H9 (cell line): ENCODE results near the gene NPS. TPM values are rescaled to one million over a fixed set of nuclear protein-coding genes. Genes with fewer than 3 reads are reported as not detected.
A peak's percentile ranks its signal among the peaks of the same experiment; 100 is the strongest.

Experiments
- DNase-seq: peaks from one replicate; pipeline ENCODE4 v3.0.0-alpha.2; 2017
- H2AFZ ChIP-seq: one replicate; pipeline ENCODE4 v1.6.1; 2013; ENCODE audit warnings: mild to moderate bottlenecking, low read length, control low read depth, moderate library complexity
- H2AK5ac ChIP-seq: 2 replicates; pipeline ENCODE4 v1.6.1; 2013; ENCODE audit warnings: low read length, control low read depth, mixed read lengths; ENCODE audit not compliant: insufficient read length
- H2BK120ac ChIP-seq: one replicate; pipeline ENCODE4 v1.6.1; 2013; ENCODE audit warnings: low read depth, mild to moderate bottlenecking, low read length, control low read depth, inconsistent platforms; ENCODE audit not compliant: poor library complexity, severe bottlenecking
- H2BK12ac ChIP-seq: 2 replicates; pipeline ENCODE4 v1.6.1; 2013; ENCODE audit warnings: low read length, control low read depth, mixed read lengths, low read depth; ENCODE audit not compliant: insufficient read length
- H2BK15ac ChIP-seq: 2 replicates; pipeline ENCODE4 v1.6.1; 2013; ENCODE audit warnings: low read depth, low read length, control low read depth
- H2BK20ac ChIP-seq: one replicate; pipeline ENCODE4 v1.6.1; 2013; ENCODE audit warnings: low read depth, mild to moderate bottlenecking, low read length, control low read depth, inconsistent platforms; ENCODE audit not compliant: poor library complexity, severe bottlenecking
- H2BK5ac ChIP-seq: 2 replicates; pipeline ENCODE4 v1.6.1; 2013; ENCODE audit warnings: low read length, control low read depth, mixed read lengths; ENCODE audit not compliant: insufficient read length
- H3K14ac ChIP-seq: 2 replicates; pipeline ENCODE4 v1.6.1; 2013; ENCODE audit warnings: low read length, control low read depth; ENCODE audit not compliant: insufficient read depth
- H3K18ac ChIP-seq: 2 replicates; pipeline ENCODE4 v1.6.1; 2013; ENCODE audit warnings: low read depth, mild to moderate bottlenecking, mixed read lengths, low read length, control low read depth; ENCODE audit not compliant: insufficient read length
- H3K23ac ChIP-seq: 2 replicates; pipeline ENCODE4 v1.6.1; 2013; ENCODE audit warnings: low read length, control low read depth, mixed read lengths, low read depth; ENCODE audit not compliant: insufficient read length
- H3K23me2 ChIP-seq: 2 replicates; pipeline ENCODE4 v1.6.1; 2013; ENCODE audit warnings: low read depth, mild to moderate bottlenecking, mixed read lengths, low read length, control low read depth; ENCODE audit not compliant: insufficient read length, poor library complexity, severe bottlenecking
- H3K27ac ChIP-seq: 2 replicates; pipeline ENCODE4 v1.5.1; 2013; ENCODE audit warnings: low read length, control low read depth, mixed read lengths, low read depth; ENCODE audit not compliant: insufficient read length
- H3K27me3 ChIP-seq: 2 replicates; pipeline ENCODE4 v1.6.1; 2013; ENCODE audit warnings: low read length, control low read depth, inconsistent platforms; ENCODE audit not compliant: insufficient read depth
- H3K4ac ChIP-seq: 2 replicates; pipeline ENCODE4 v1.6.1; 2013; ENCODE audit warnings: low read depth, mild to moderate bottlenecking, control low read depth, inconsistent platforms, low read length, moderate library complexity
- H3K4me1 ChIP-seq: 2 replicates; pipeline ENCODE4 v1.6.1; 2013; ENCODE audit warnings: low read length, control low read depth, inconsistent platforms; ENCODE audit not compliant: insufficient read depth
- H3K4me2 ChIP-seq: 2 replicates; pipeline ENCODE4 v1.6.1; 2013; ENCODE audit warnings: low read length, control low read depth, mixed read lengths; ENCODE audit not compliant: insufficient read length, insufficient read depth
- H3K56ac ChIP-seq: 2 replicates; pipeline ENCODE4 v1.6.1; 2013; ENCODE audit warnings: low read depth, mild to moderate bottlenecking, mixed read lengths, low read length, control low read depth; ENCODE audit not compliant: insufficient read length
- H3K79me1 ChIP-seq: 2 replicates; pipeline ENCODE4 v1.6.1; 2013; ENCODE audit warnings: low read depth, mild to moderate bottlenecking, moderate library complexity, low read length, control low read depth, inconsistent platforms; ENCODE audit not compliant: insufficient read depth, poor library complexity, severe bottlenecking
- H3K79me2 ChIP-seq: 2 replicates; pipeline ENCODE4 v1.6.1; 2013; ENCODE audit warnings: low read length, control low read depth, inconsistent platforms; ENCODE audit not compliant: insufficient read depth
- H3K9ac ChIP-seq: 2 replicates; pipeline ENCODE4 v1.6.1; 2013; ENCODE audit warnings: low read length, control low read depth, mixed read lengths; ENCODE audit not compliant: insufficient read length; ENCODE audit errors: extremely low read depth
- H3K9me3 ChIP-seq: one replicate; pipeline ENCODE4 v1.6.1; 2013; ENCODE audit warnings: low read depth, low read length, inconsistent platforms; ENCODE audit not compliant: control insufficient read depth
- H3T11ph ChIP-seq: one replicate; pipeline ENCODE4 v1.6.1; 2013; ENCODE audit warnings: mild to moderate bottlenecking, low read length, control low read depth, inconsistent platforms
- H4K20me1 ChIP-seq: one replicate; pipeline ENCODE4 v1.6.1; 2013; ENCODE audit not compliant: control insufficient read depth, insufficient read length, insufficient read depth
- H4K5ac ChIP-seq: 2 replicates; pipeline ENCODE4 v1.6.1; 2013; ENCODE audit warnings: low read depth, mild to moderate bottlenecking, mixed read lengths, low read length, control low read depth; ENCODE audit not compliant: insufficient read length
- H4K8ac ChIP-seq: replicated peaks from 2 replicates; pipeline ENCODE4 v1.6.1; 2013; ENCODE audit warnings: low read length, control low read depth, mixed read lengths, low read depth; ENCODE audit not compliant: insufficient read length
- H4K91ac ChIP-seq: 2 replicates; pipeline ENCODE4 v1.6.1; 2013; ENCODE audit warnings: low read depth, mild to moderate bottlenecking, moderate library complexity, mixed read lengths, low read length, control low read depth; ENCODE audit not compliant: insufficient read length
- H3K27ac Mint-ChIP-seq, 3 experiments: 2 replicates in 2 of 3; 3 replicates in 1 of 3; pipeline ENCODE4 v1.8.0; 2020 to 2021; ENCODE audit warnings: mixed read lengths in 3 of 3, mild to moderate bottlenecking in 1 of 3, moderate library complexity in 1 of 3
- H3K27me3 Mint-ChIP-seq: 2 replicates; pipeline ENCODE4 v1.8.0; 2021; ENCODE audit warnings: low read depth, mild to moderate bottlenecking, moderate library complexity, mixed read lengths
- H3K36me3 Mint-ChIP-seq, 3 experiments: 2 replicates in 2 of 3; 3 replicates in 1 of 3; pipeline ENCODE4 v1.8.0; 2020 to 2021; ENCODE audit warnings: low read depth in 3 of 3, mixed read lengths in 3 of 3; ENCODE audit not compliant: insufficient read depth in 1 of 3
- H3K4me1 Mint-ChIP-seq, 2 experiments: 2 replicates each; pipeline ENCODE4 v1.8.0; 2020; ENCODE audit warnings: mixed read lengths in 2 of 2
- H3K4me3 Mint-ChIP-seq, 2 experiments: 2 replicates in 1 of 2; 3 replicates in 1 of 2; pipeline ENCODE4 v1.8.0; 2020 to 2021; ENCODE audit warnings: mild to moderate bottlenecking in 2 of 2, mixed read lengths in 2 of 2, moderate library complexity in 1 of 2
- H3K9me3 Mint-ChIP-seq, 2 experiments: 2 replicates in 1 of 2; 3 replicates in 1 of 2; pipeline ENCODE4 v1.8.0; 2020; ENCODE audit warnings: mild to moderate bottlenecking in 2 of 2, mixed read lengths in 2 of 2, moderate library complexity in 1 of 2
- CTCF ChIP-seq: fragments of 200-600 bp; sonication (generic); conservative IDR thresholded peaks from 3 replicates; pipeline ENCODE4 v1.8.0; 2021; ENCODE audit warnings: antibody characterized with exemption, mild to moderate bottlenecking
- WGBS: extraction: QIAGEN DNeasy Blood & Tissue Kit; methylation state at CpG from one replicate; pipeline ENCODE4 v1.1.7; 2013; ENCODE audit warnings: missing lambda C conversion rate, low lambda C conversion rate, mixed read lengths; ENCODE audit not compliant: insufficient read length; ENCODE audit errors: extremely low coverage; 5-methylcytosine and 5-hydroxymethylcytosine counted together
- total RNA-seq: library from RNA; stranded (reverse); gene quantifications from 2 replicates; pipeline ENCODE4 v1.2.1, GENCODE V29; 2021

The NPS gene
- total RNA-seq, 1 experiment from 2014 or later = not detected

GRCh38 chr10:127506094-127506493, 43.0 kb upstream of the NPS start:
- Histone ChIP-seq H3K9me3 (no peaks in the 10 kb centered on the region), H4K91ac (no peak overlapping the region), H2AK5ac (no peak overlapping the region), H3K4ac (no peak overlapping the region), H4K20me1 (no peaks in the 10 kb centered on the region), H2BK120ac (no peak overlapping the region), H3K23ac (no peak overlapping the region), H4K5ac (no peak overlapping the region), H3K56ac (no peak overlapping the region), H3K79me1 (no peaks in the 10 kb centered on the region), H3K4me2 (no peak overlapping the region), H4K8ac (no peak overlapping the region), H3K18ac (no peak overlapping the region), H3K23me2 (no peaks in the 10 kb centered on the region), H2BK12ac (no peak overlapping the region), H3K27ac (no peak overlapping the region), H3K4me1 (no peaks in the 10 kb centered on the region; the same call in 1 of the 2 replicates), H3K9ac (no peak overlapping the region), H2BK20ac (no peak overlapping the region), H2AFZ (no peak overlapping the region), H3K79me2 (no peaks in the 10 kb centered on the region), H3T11ph (no peak overlapping the region), H3K27me3 (no peaks in the 10 kb centered on the region), H3K14ac (no peak overlapping the region), H2BK15ac (no peak overlapping the region), H2BK5ac (no peak overlapping the region)
- no CpG with 5 or more reads among the region's 9 CpGs for WGBS
- Mint-ChIP-seq H3K4me3 (no peak overlapping the region), H3K9me3 (no peaks in the 10 kb centered on the region), H3K36me3 (no peaks in the 10 kb centered on the region), H3K27ac (peak overlapping the region in 1 of 3 experiments; percentile 85; a peak in 2 of 7 replicates), H3K4me1 (peaks cover 7 to 25% of the 10 kb centered on the region in 2 experiments), H3K27me3 (no peaks in the 10 kb centered on the region; the same call in 1 of the 2 replicates)
- DNase-seq = no peak
- no peak for TF ChIP-seq CTCF
